ENCODE data around the gene CYP3A7.
"Not testable (repeated sequence)": the region's sequence is repeated elsewhere in the genome, so short reads cannot be mapped to it uniquely, and the experiment has no call there.

The CYP3A7 gene

GRCh38 chr7:99740573-99741440, 5.8 kb upstream of the CYP3A7 start:
- DNase-seq = no peak

GRCh38 chr7:99739699-99740572, 4.9 kb upstream of the CYP3A7 start:
- DNase-seq = no peak

GRCh38 chr7:99737726-99738125, 2.7 kb upstream of the CYP3A7 start:
- DNase-seq = no peak

- not testable (repeated sequence) for DNase-seq
Measured at GRCh38 chr7:99736667-99737066, 1.7 kb upstream of the CYP3A7 start.

- no peak for DNase-seq
Measured at GRCh38 chr7:99733448-99733847, 1.5 kb downstream of the CYP3A7 start.

GRCh38 chr7:99733003-99733402, 2.0 kb downstream of the CYP3A7 start:
- DNase-seq = no peak

GRCh38 chr7:99731638-99732374, 3.2 kb downstream of the CYP3A7 start:
- no peak for DNase-seq

- DNase-seq = no peak
Measured at GRCh38 chr7:99730992-99731391, 4.0 kb downstream of the CYP3A7 start.

- DNase-seq = no peak
Measured at GRCh38 chr7:99730238-99730810, 4.7 kb downstream of the CYP3A7 start.

GRCh38 chr7:99729486-99730237, 5.3 kb downstream of the CYP3A7 start:
- no peak for DNase-seq

- DNase-seq = no peak
Measured at GRCh38 chr7:99728615-99729014, 6.4 kb downstream of the CYP3A7 start.

GRCh38 chr7:99723201-99723600, 11.8 kb downstream of the CYP3A7 start:
- not testable (repeated sequence) for DNase-seq

- DNase-seq = no peak
Measured at GRCh38 chr7:99720800-99721595, 14.0 kb downstream of the CYP3A7 start.

GRCh38 chr7:99719996-99720769, 14.8 kb downstream of the CYP3A7 start:
- no peak for DNase-seq

- DNase-seq = no peak
Measured at GRCh38 chr7:99713995-99714570, 20.9 kb downstream of the CYP3A7 start.

- no peak for DNase-seq
Measured at GRCh38 chr7:99709838-99710578, 25.0 kb downstream of the CYP3A7 start.

- DNase-seq = no peak
Measured at GRCh38 chr7:99709260-99709659, 25.7 kb downstream of the CYP3A7 start.

- DNase-seq = no peak
Measured at GRCh38 chr7:99707096-99707495, 27.9 kb downstream of the CYP3A7 start.

- no peak for DNase-seq
Measured at GRCh38 chr7:99699946-99700345, 35.0 kb downstream of the CYP3A7 start.

All from SHP77 (cell line).